ENCODE results near the gene RAB6D.

GRCh38 chr2:131394147-131394931, 30.4 kb upstream of the RAB6D start:
- TF ChIP-seq SUZ12 (IDR thresholded peaks at IDR 0.05; ENCODE audit: low read depth, low read length) (no peak), EP300 (IDR thresholded peaks at IDR 0.05; ENCODE audit: low read depth in 2 of 2, low read length in 2 of 2) (no peak), EP300 (CRISPR knock-in tag; IDR thresholded peaks at IDR 0.05; ENCODE audit: borderline replicate concordance) (no peak), CTCF (CRISPR knock-in tag; IDR thresholded peaks at IDR 0.05) (peak; percentile 66), TCF7 (IDR thresholded peaks at IDR 0.05; ENCODE audit: low read depth) (no peak), EZH2 (conservative IDR thresholded peaks at IDR 0.05; ENCODE audit: low read depth, low read length) (no peak), YEATS2 (CRISPR knock-in tag; IDR thresholded peaks at IDR 0.05; ENCODE audit: borderline replicate concordance) (no peak), ZNF784 (CRISPR knock-in tag; IDR thresholded peaks at IDR 0.05; ENCODE audit: borderline replicate concordance) (no peak), FOXA3 (CRISPR knock-in tag; IDR thresholded peaks at IDR 0.05) (no peak), SRSF1 (optimal IDR thresholded peaks at IDR 0.05; ENCODE audit: low read depth, low read length) (no peak), ZNF652 (CRISPR knock-in tag; IDR thresholded peaks at IDR 0.05; ENCODE audit: borderline replicate concordance, low read depth) (no peak)
